Loucy (cell line): Measurements from ENCODE around the gene ACCS.
A peak's percentile ranks its signal among the peaks of the same experiment; 100 is the strongest.

Experiments
- H2AFZ ChIP-seq: fragments of 200-600 bp; sonication (generic); 2 replicates; pipeline ENCODE4 v1.6.0; 2016; ENCODE audit warnings: antibody characterized with exemption, mild to moderate bottlenecking, low read length, moderate library complexity
- H3F3A ChIP-seq: fragments of 200-600 bp; 2 replicates; pipeline ENCODE4 v1.6.0; 2016; ENCODE audit warnings: antibody characterized with exemption, low read depth, mild to moderate bottlenecking
- H3K27me3 ChIP-seq: fragments of 200-600 bp; sonication (generic); 2 replicates; pipeline ENCODE4 v1.6.1; 2014; ENCODE audit warnings: low read length, mild to moderate bottlenecking; ENCODE audit not compliant: insufficient read depth, poor library complexity, severe bottlenecking
- H3K36me3 ChIP-seq: fragments of 200-600 bp; sonication (generic); 2 replicates; pipeline ENCODE4 v1.6.1; 2016; ENCODE audit warnings: low read length; ENCODE audit not compliant: insufficient read depth
- H3K4me1 ChIP-seq: fragments of 200-600 bp; sonication (generic); 2 replicates; pipeline ENCODE4 v1.5.1; 2014; ENCODE audit warnings: low read length, mild to moderate bottlenecking; ENCODE audit not compliant: insufficient read depth, poor library complexity, severe bottlenecking
- H3K4me2 ChIP-seq: fragments of 200-600 bp; sonication (generic); 2 replicates; pipeline ENCODE4 v1.6.0; 2014; ENCODE audit warnings: antibody characterized with exemption, low read length, low read depth, mild to moderate bottlenecking; ENCODE audit not compliant: poor library complexity, severe bottlenecking
- H3K4me3 ChIP-seq: fragments of 200-600 bp; sonication (generic); 2 replicates; pipeline ENCODE4 v1.5.1; 2014; ENCODE audit warnings: low read length, mild to moderate bottlenecking, mixed read lengths; ENCODE audit not compliant: poor library complexity, severe bottlenecking
- H3K79me2 ChIP-seq: fragments of 200-600 bp; sonication (generic); 2 replicates; pipeline ENCODE4 v1.6.1; 2014; ENCODE audit warnings: low read length; ENCODE audit not compliant: insufficient read depth
- H3K9ac ChIP-seq: fragments of 200-600 bp; sonication (generic); 2 replicates; pipeline ENCODE4 v1.6.0; 2014; ENCODE audit warnings: mild to moderate bottlenecking, low read depth, low read length, moderate library complexity; ENCODE audit not compliant: poor library complexity, severe bottlenecking
- H3K9me2 ChIP-seq: fragments of 200-600 bp; sonication (generic); replicated peaks from 2 replicates; pipeline ENCODE4 v1.6.1; 2016; ENCODE audit warnings: low read depth, low read length, mixed read lengths
- H3K9me3 ChIP-seq: fragments of 200-600 bp; sonication (generic); 2 replicates; pipeline ENCODE4 v1.6.1; 2014; ENCODE audit warnings: mild to moderate bottlenecking, antibody characterized with exemption, low read length, low read depth; ENCODE audit not compliant: insufficient read depth
- H4K20me1 ChIP-seq: fragments of 200-600 bp; sonication (generic); 2 replicates; pipeline ENCODE4 v1.6.0; 2014; ENCODE audit warnings: antibody characterized with exemption, low read length, mild to moderate bottlenecking; ENCODE audit not compliant: insufficient read depth, poor library complexity, severe bottlenecking
- EZH2phosphoT487 ChIP-seq: fragments of 200-600 bp; IDR thresholded peaks from 2 replicates; pipeline ENCODE4 v1.6.1; 2018; ENCODE audit warnings: antibody characterized with exemption, mild to moderate bottlenecking, moderate library complexity, borderline replicate concordance
- TF ChIP-seq, protein P1 (sequence below): fragments of 200-600 bp; sonication (generic); conservative IDR thresholded peaks from 2 replicates; pipeline ENCODE4 v1.5.1; 2014; ENCODE audit warnings: mild to moderate bottlenecking, antibody characterized with exemption, low read length

ACCS gene, protein sequence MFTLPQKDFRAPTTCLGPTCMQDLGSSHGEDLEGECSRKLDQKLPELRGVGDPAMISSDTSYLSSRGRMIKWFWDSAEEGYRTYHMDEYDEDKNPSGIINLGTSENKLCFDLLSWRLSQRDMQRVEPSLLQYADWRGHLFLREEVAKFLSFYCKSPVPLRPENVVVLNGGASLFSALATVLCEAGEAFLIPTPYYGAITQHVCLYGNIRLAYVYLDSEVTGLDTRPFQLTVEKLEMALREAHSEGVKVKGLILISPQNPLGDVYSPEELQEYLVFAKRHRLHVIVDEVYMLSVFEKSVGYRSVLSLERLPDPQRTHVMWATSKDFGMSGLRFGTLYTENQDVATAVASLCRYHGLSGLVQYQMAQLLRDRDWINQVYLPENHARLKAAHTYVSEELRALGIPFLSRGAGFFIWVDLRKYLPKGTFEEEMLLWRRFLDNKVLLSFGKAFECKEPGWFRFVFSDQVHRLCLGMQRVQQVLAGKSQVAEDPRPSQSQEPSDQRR

DNA sequence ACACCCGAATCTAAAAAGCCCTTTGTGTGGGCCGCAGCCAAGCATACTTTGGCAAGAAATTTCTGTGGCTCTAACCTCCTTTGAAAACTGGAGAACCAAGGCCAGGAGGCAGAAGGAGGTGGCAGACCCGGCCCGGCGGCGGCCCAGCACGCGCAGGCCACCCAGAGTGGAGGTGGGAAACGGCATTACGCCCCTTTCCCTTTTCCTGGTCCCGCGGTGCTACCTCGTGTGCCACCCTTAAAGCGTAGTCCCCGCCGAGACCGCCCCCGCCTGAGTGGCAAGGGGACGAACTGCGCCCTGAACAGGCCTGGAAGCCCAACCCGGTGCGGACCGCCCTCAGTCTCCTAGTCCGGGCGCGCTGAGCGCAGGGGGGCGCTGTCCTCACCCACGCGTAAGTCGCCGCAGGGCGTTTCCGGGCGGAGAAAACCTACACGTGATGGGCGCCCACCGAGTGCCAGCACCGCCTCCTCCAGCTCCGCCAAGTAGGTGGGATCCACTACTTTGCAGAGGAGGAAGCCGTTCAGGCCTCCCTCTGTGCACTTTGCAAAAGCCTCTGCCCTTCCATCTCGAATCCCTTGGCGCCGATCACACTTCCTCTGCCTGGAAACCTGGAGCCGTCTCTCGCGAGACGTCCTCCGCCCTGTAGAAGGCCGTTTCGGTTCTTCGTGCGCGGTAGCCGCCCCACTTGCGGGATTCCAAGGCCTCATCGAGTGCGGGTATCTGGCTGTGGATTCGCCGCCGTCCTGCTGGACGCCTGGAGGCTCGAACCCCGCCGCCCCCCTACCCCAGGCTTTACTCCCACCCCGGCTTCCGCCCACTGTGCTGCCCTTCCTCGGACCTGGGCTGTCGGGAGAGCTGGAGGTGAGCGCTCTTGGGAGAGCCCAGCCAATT is at the start of gene ACCS:
Gene ACCS, plus strand, starts transcription at position 430 of the 891 bp plus-strand sequence. CDS start 1,358 bp downstream, outside the sequence.
- TF ChIP-seq, protein P1, sequence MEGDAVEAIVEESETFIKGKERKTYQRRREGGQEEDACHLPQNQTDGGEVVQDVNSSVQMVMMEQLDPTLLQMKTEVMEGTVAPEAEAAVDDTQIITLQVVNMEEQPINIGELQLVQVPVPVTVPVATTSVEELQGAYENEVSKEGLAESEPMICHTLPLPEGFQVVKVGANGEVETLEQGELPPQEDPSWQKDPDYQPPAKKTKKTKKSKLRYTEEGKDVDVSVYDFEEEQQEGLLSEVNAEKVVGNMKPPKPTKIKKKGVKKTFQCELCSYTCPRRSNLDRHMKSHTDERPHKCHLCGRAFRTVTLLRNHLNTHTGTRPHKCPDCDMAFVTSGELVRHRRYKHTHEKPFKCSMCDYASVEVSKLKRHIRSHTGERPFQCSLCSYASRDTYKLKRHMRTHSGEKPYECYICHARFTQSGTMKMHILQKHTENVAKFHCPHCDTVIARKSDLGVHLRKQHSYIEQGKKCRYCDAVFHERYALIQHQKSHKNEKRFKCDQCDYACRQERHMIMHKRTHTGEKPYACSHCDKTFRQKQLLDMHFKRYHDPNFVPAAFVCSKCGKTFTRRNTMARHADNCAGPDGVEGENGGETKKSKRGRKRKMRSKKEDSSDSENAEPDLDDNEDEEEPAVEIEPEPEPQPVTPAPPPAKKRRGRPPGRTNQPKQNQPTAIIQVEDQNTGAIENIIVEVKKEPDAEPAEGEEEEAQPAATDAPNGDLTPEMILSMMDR = peak; percentile 54
- TF ChIP-seq EZH2phosphoT487 = no peak
- H4K20me1 ChIP-seq = no peaks in the 10 kb centered on the region
- H3K4me2 ChIP-seq = peak within 1 kb of the TSS; percentile 82
- no peaks in the 10 kb centered on the region for H3K9me2 ChIP-seq
- no peaks in the 10 kb centered on the region for H3K36me3 ChIP-seq
- H3K9me3 ChIP-seq = no peaks in the 10 kb centered on the region
- no peaks in the 10 kb centered on the region for H3K27me3 ChIP-seq
- no peaks in the 10 kb centered on the region for H3F3A ChIP-seq
- peak within 1 kb of the TSS; percentile 82 for H2AFZ ChIP-seq
- H3K9ac ChIP-seq = peak within 1 kb of the TSS; percentile 94
- H3K4me1 ChIP-seq = peaks cover 18% of the 10 kb centered on the region
- peak within 1 kb of the TSS; percentile 80 for H3K4me3 ChIP-seq
- peaks cover 33% of the 10 kb centered on the region for H3K79me2 ChIP-seq

DNA sequence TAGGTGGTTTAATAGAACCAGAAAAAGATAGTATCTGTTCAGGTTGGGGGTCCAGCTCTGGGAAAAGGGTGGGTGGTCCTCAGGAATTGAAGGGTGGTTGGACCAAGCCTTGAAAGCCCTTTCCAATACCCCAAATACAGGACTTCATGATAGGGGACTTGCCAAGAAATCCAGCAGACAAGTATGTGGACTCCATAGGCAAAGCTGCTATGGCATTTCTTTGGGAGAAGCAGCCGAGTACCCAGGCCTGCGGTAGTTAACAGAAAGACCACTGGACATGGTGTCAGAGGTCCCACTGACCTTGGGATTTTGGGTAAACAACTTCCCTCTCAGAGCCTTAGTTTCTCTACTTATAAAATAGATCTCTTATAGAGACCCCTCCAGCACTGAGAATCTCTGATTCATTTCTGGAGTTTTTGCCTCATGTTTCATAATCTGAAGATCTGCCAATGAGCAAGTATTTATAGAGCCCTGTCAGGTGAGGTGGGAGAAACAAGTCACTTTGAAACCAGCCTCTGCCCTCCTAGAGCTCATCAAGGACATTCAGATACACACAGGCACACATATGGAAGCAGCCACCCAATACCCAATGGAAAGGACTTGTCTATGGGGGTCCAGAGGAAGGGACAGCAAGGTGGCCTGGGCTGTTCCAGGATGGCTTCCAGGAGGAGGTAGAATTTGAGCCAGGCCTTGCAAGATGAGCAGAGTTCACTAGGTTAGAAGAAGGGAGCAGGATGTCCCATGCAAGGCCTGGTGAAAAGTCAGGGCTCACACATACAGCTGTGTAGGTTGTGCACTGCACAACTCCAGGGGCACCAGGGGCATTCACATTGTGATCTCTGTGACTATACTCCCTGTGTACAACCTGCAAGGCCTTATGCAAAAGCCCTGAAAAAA is 49.3 kb upstream of the ACCS start:
- Histone ChIP-seq H3F3A (no peaks in the 10 kb centered on the region), H3K4me1 (no peaks in the 10 kb centered on the region), H3K36me3 (no peaks in the 10 kb centered on the region), H3K4me2 (no peak overlapping the region), H3K79me2 (no peaks in the 10 kb centered on the region), H3K9me3 (no peaks in the 10 kb centered on the region; the same call in 1 of the 2 replicates), H2AFZ (no peak overlapping the region), H3K9ac (no peak overlapping the region), H3K9me2 (no peaks in the 10 kb centered on the region), H3K27me3 (no peaks in the 10 kb centered on the region), H4K20me1 (no peaks in the 10 kb centered on the region), H3K4me3 (no peak overlapping the region)
- TF ChIP-seq EZH2phosphoT487 = no peak
- TF ChIP-seq, protein P1 = no peak
